Cardiac ventricle fibroblast (primary cell): ENCODE results near the gene LRP2BP. TPM values are rescaled to one million over a fixed set of nuclear protein-coding genes. Genes with fewer than 3 reads are reported as not detected.

ENCODE experiments used
- total RNA-seq: library from RNA; depleted of rRNA; stranded (reverse); fragments of >200 nt; gene quantifications from 2 replicates; pipeline ENCODE4 v1.2.3, GENCODE V29; 2015

LRP2BP gene
- 0.37 and 1.1 TPM in 2 replicates for total RNA-seq

DNA sequence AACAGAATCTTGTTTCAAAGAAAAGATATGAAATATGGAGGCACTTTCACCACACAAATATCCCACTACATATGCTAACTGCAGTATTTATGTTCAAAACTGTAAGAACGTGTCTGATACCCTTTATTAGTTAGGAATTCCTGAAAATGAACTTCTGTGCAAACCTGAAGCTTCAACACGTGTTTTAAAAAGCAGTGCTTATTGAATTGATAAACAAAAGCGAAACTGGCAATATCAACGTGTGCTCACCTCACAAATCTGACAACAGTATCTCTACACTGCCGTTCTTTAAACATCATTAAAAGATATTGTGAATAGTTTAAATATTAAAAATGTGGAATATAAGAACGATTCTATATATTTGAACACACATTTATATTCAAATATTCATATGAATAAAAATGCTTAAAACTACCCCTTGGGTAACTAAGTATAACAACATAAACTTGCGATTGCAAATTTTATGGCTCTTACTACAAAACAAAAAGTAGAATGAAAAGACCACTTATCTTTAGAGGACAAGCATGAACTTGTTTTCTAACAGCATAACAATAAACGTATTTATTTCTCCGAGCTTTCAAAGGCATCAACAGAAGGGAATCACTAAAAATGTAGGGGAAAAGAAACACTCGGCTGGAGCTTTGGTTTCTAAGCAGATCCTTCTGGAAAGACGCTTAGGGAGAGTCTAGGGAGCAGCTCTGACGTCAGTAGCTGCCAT, at the start of gene LRP2BP:
Gene LRP2BP (minus strand): TSS at position 687 of the 718 bp plus-strand sequence. CDS start 17,738 bp downstream, outside the sequence.

GRCh38 chr4:185425647-185426352, 30.1 kb upstream of the LRP2BP start, which contains the start of gene UFSP2:
Gene UFSP2, minus strand, starts transcription at chr4:185425964. Its CDS starts 96 bp downstream, at chr4:185425868.

GRCh38 chr4:185396724-185397385, 1.1 kb upstream of the LRP2BP start, which contains the start of gene ANKRD37:
Gene ANKRD37, plus strand, starts transcription at chr4:185396841. Its CDS starts 83 bp downstream, at chr4:185396924.

Other genes starting within 250 kb of the LRP2BP start
- gene CFAP97, start 191.9 kb downstream of the LRP2BP start, total RNA-seq = 24.8 and 29.1 TPM in 2 replicates
- gene SNX25, start 186.3 kb downstream of the LRP2BP start, total RNA-seq = 11.4 and 11.8 TPM in 2 replicates
- gene ANKRD37, start 917 bp upstream of the LRP2BP start, total RNA-seq = 5.7 and 6.9 TPM in 2 replicates
- 20.9 and 22.2 TPM in 2 replicates for gene UFSP2, start 30.0 kb upstream of the LRP2BP start, total RNA-seq
- 0.81 and 0.98 TPM in 2 replicates for gene CCDC110, start 75.8 kb upstream of the LRP2BP start, total RNA-seq
- 12.6 and 18.0 TPM in 2 replicates for gene PDLIM3, start 139.6 kb upstream of the LRP2BP start, total RNA-seq